ENCODE data around the gene TMEM252.

TMEM252 gene

GRCh38 chr9:68496356-68496755, 44.3 kb downstream of the TMEM252 start:
- no peak for DNase-seq

GRCh38 chr9:68495247-68495646, 45.4 kb downstream of the TMEM252 start:
- no peak for DNase-seq

GRCh38 chr9:68493958-68494577, 46.6 kb downstream of the TMEM252 start:
- DNase-seq, result no peak

GRCh38 chr9:68493541-68493940, 47.1 kb downstream of the TMEM252 start:
- DNase-seq, result no peak

GRCh38 chr9:68492806-68493205, 47.9 kb downstream of the TMEM252 start:
- no peak for DNase-seq

GRCh38 chr9:68489646-68490045, 51.0 kb downstream of the TMEM252 start:
- no peak for DNase-seq

- DNase-seq, result no peak
Measured at GRCh38 chr9:68488126-68488525, 52.6 kb downstream of the TMEM252 start.
